Naive thymus-derived CD4-positive, alpha-beta T cell (primary cell): ENCODE results near the gene CA11. TPM values are rescaled to one million over a fixed set of nuclear protein-coding genes. Genes with fewer than 3 reads are reported as not detected.

Experiments used
- ATAC-seq: fragments of 150-1000 bp; cut with Tn5 transposase; 2 replicates; pipeline ENCODE4 v1.10.0; 2021; ENCODE audit warnings: mild to moderate bottlenecking, moderate library complexity
- CTCF ChIA-PET: fragments of 350-600 bp; sonication (Branson Sonifier 250); formaldehyde crosslinking; loops from one replicate; lab custom pipeline; 2021; ENCODE audit warnings: antibody characterized with exemption; lab: Charles Lee
- POLR2A ChIA-PET: fragments of 350-600 bp; sonication (Branson Sonifier 250); formaldehyde crosslinking; loops from one replicate; lab custom pipeline; 2021; ENCODE audit warnings: antibody characterized with exemption, inconsistent platforms; lab: Charles Lee
- DNase-seq, 9 donors: peaks; one replicate each; pipeline versions ENCODE4 v3.0.0 to v3.0.0-alpha.2; 2020 to 2022; ENCODE audit warnings: mixed read lengths in 1 of 9
- H3K27ac ChIP-seq: one replicate; pipeline ENCODE4 v1.7.0; 2013; ENCODE audit warnings: mild to moderate bottlenecking, low read depth, low read length, moderate library complexity
- H3K27me3 ChIP-seq, 2 donors: one replicate each; pipeline ENCODE4 v1.7.0; 2013; ENCODE audit warnings: low read length in 2 of 2, mild to moderate bottlenecking in 2 of 2, moderate library complexity in 2 of 2; ENCODE audit not compliant: control insufficient read depth in 2 of 2, insufficient read depth in 2 of 2
- H3K36me3 ChIP-seq, 3 experiments: 1 replicate in 2 of 3; 2 replicates in 1 of 3; pipeline ENCODE4 v1.7.0; 2013; ENCODE audit warnings: low read length in 3 of 3, mild to moderate bottlenecking in 3 of 3, moderate library complexity in 1 of 3; ENCODE audit not compliant: insufficient read depth in 3 of 3, control insufficient read depth in 2 of 3
- H3K4me1 ChIP-seq, 2 donors: one replicate each; pipeline ENCODE4 v1.7.0; 2013; ENCODE audit warnings: low read length in 2 of 2, mild to moderate bottlenecking in 2 of 2, moderate library complexity in 1 of 2; ENCODE audit not compliant: control insufficient read depth in 2 of 2, insufficient read depth in 2 of 2
- H3K4me3 ChIP-seq: 2 replicates; pipeline ENCODE4 v1.7.0; 2013; ENCODE audit warnings: mild to moderate bottlenecking, low read length
- H3K9me3 ChIP-seq, 3 experiments: 1 replicate in 2 of 3; 2 replicates in 1 of 3; pipeline ENCODE4 v1.7.0; 2013; ENCODE audit warnings: low read length in 3 of 3; ENCODE audit not compliant: control insufficient read depth in 2 of 3
- H3K27ac Mint-ChIP-seq, 9 donors: one replicate each; pipeline ENCODE4 v1.8.0; 2020 to 2022; ENCODE audit warnings: mixed read lengths in 9 of 9, mild to moderate bottlenecking in 8 of 9, moderate library complexity in 5 of 9, inconsistent platforms in 2 of 9
- H3K27me3 Mint-ChIP-seq, 5 donors: one replicate each; pipeline ENCODE4 v1.8.0; 2021 to 2022; ENCODE audit warnings: mixed read lengths in 5 of 5, mild to moderate bottlenecking in 1 of 5
- H3K36me3 Mint-ChIP-seq, 5 donors: one replicate each; pipeline ENCODE4 v1.8.0; 2020 to 2022; ENCODE audit warnings: mixed read lengths in 5 of 5, mild to moderate bottlenecking in 3 of 5, inconsistent platforms in 1 of 5
- H3K4me1 Mint-ChIP-seq, 7 donors: one replicate each; pipeline ENCODE4 v1.8.0; 2020 to 2022; ENCODE audit warnings: mixed read lengths in 7 of 7, mild to moderate bottlenecking in 3 of 7, inconsistent platforms in 1 of 7
- H3K4me3 Mint-ChIP-seq, 10 donors: one replicate each; pipeline ENCODE4 v1.8.0; 2020 to 2022; ENCODE audit warnings: mild to moderate bottlenecking in 10 of 10, mixed read lengths in 10 of 10, moderate library complexity in 6 of 10, inconsistent platforms in 2 of 10
- H3K9me3 Mint-ChIP-seq, 11 donors: one replicate each; pipeline ENCODE4 v1.8.0; 2020 to 2022; ENCODE audit warnings: mixed read lengths in 11 of 11, mild to moderate bottlenecking in 4 of 11, inconsistent platforms in 1 of 11, moderate library complexity in 1 of 11
- intact Hi-C, 2 donors: fragments of 100-400 bp; cut with micrococcal nuclease; formaldehyde crosslinking; loops; one replicate each; pipeline ENCODE4 v1.15.1; 2023
- polyA plus RNA-seq, 2 donors: library from polyadenylated mRNA; unstranded; fragments of 300-500 nt; fragmentation: Illumina TruSeq; gene quantifications; one replicate each; pipeline ENCODE4 v1.2.3, GENCODE V29; 2021
- total RNA-seq, 6 experiments: library from RNA in 5 of 6; stranded (reverse) in 5 of 6; gene quantifications; 1 replicate in 5 of 6; 2 replicates in 1 of 6; pipeline ENCODE4 v1.2.3 and lab custom pipeline; 2021 to 2026

The CA11 gene
- total and polyA plus RNA-seq, 7 experiments from 2014 or later = 6.3 to 20.5 (median 10.8) TPM

GRCh38 chr19:48665786-48666185, 19.8 kb upstream of the CA11 start:
- intact Hi-C loops = no loop called here
- ATAC-seq (no peak), DNase-seq (no peak)
- Histone ChIP-seq H3K4me3 (no peak overlapping the region), H3K4me1 (peaks cover 6 to 7% of the 10 kb centered on the region in 2 donors), H3K9me3 (no peaks in the 10 kb centered on the region), H3K27ac (no peak overlapping the region), H3K27me3 (no peaks in the 10 kb centered on the region), H3K36me3 (no peaks in the 10 kb centered on the region)
- no peaks in the 10 kb centered on the region for H3K27me3 Mint-ChIP-seq
- CTCF ChIA-PET = no interaction called here
- peaks cover 0 to 5% (median 0%) of the 10 kb centered on the region in 5 donors for H3K36me3 Mint-ChIP-seq
- H3K4me1 Mint-ChIP-seq = peaks cover 5 to 12% (median 6%) of the 10 kb centered on the region in 7 donors
- no peak overlapping the region for H3K4me3 Mint-ChIP-seq
- H3K9me3 Mint-ChIP-seq = peaks cover 0 to 11% (median 0%) of the 10 kb centered on the region in 11 donors
- no peak overlapping the region for H3K27ac Mint-ChIP-seq
- POLR2A ChIA-PET = no interaction called here

- Histone ChIP-seq H3K27me3 (no peaks in the 10 kb centered on the region), H3K9me3 (no peaks in the 10 kb centered on the region), H3K4me1 (peaks cover 6 to 9% of the 10 kb centered on the region in 2 donors), H3K4me3 (no peak overlapping the region), H3K36me3 (no peaks in the 10 kb centered on the region), H3K27ac (no peak overlapping the region)
- H3K27me3 Mint-ChIP-seq = no peaks in the 10 kb centered on the region
- POLR2A ChIA-PET = interaction anchor here (0.5 kb wide), 1 partner anchor 19 kb away, joined by 3 read pairs; no protein-coding TSS in a partner anchor
- no peak for ATAC-seq
- H3K36me3 Mint-ChIP-seq = peaks cover 0 to under 1% (median 0%) of the 10 kb centered on the region in 5 donors
- no peak overlapping the region for H3K4me3 Mint-ChIP-seq
- peaks cover 0 to 6% (median 0%) of the 10 kb centered on the region in 11 donors for H3K9me3 Mint-ChIP-seq
- DNase-seq = no peak
- H3K4me1 Mint-ChIP-seq = peaks cover 7 to 12% (median 8%) of the 10 kb centered on the region in 7 donors
- CTCF ChIA-PET = interaction anchor here (0.6 kb wide), 1 partner anchor 10 kb away, joined by 4 read pairs; no protein-coding TSS in a partner anchor
- H3K27ac Mint-ChIP-seq = no peak overlapping the region
- intact Hi-C loops = loop anchor here in 1 of 2 donors (5.0 kb wide), 1 partner anchor 73 kb away; no protein-coding TSS in a partner anchor
Measured at GRCh38 chr19:48664476-48664875, 18.5 kb upstream of the CA11 start.

GRCh38 chr19:48663667-48664066, 17.7 kb upstream of the CA11 start:
- no peaks in the 10 kb centered on the region for H3K9me3 ChIP-seq
- CTCF ChIA-PET = no interaction called here
- Mint-ChIP-seq H3K36me3 (no peaks in the 10 kb centered on the region), H3K4me3 (no peak overlapping the region), H3K4me1 (peaks cover 7 to 12% (median 10%) of the 10 kb centered on the region in 7 donors), H3K9me3 (peaks cover 0 to under 1% (median 0%) of the 10 kb centered on the region in 11 donors), H3K27ac (no peak overlapping the region), H3K27me3 (peaks cover 0 to 4% (median 0%) of the 10 kb centered on the region in 5 donors)
- no peak for DNase-seq
- peaks cover 6 to 9% of the 10 kb centered on the region in 2 donors for H3K4me1 ChIP-seq
- intact Hi-C loops = loop anchor here in 1 of 2 donors (5.0 kb wide), 1 partner anchor 74 kb away; no protein-coding TSS in a partner anchor
- H3K27ac ChIP-seq = no peak overlapping the region
- H3K4me3 ChIP-seq = no peak overlapping the region
- ATAC-seq = no peak
- POLR2A ChIA-PET = no interaction called here
- no peaks in the 10 kb centered on the region for H3K27me3 ChIP-seq
- no peaks in the 10 kb centered on the region for H3K36me3 ChIP-seq

- Histone ChIP-seq H3K36me3 (no peaks in the 10 kb centered on the region), H3K27me3 (no peaks in the 10 kb centered on the region), H3K4me3 (no peak overlapping the region), H3K4me1 (peaks cover 6 to 9% of the 10 kb centered on the region in 2 donors), H3K9me3 (no peaks in the 10 kb centered on the region), H3K27ac (no peak overlapping the region)
- Mint-ChIP-seq H3K4me3 (no peak overlapping the region), H3K36me3 (no peaks in the 10 kb centered on the region), H3K9me3 (no peaks in the 10 kb centered on the region), H3K4me1 (peaks cover 7 to 16% (median 10%) of the 10 kb centered on the region in 7 donors), H3K27ac (no peak overlapping the region), H3K27me3 (peaks cover 0 to 9% (median 0%) of the 10 kb centered on the region in 5 donors)
- no peak for DNase-seq
- intact Hi-C loops = loop anchor here (1.0 to 5.0 kb wide), 6 partner anchors 13 to 76 kb away; partner anchors contain the start of genes CA11 (in 1 of the 2), RPL18 (in 1 of the 2) and SPHK2 (in 1 of the 2)
- POLR2A ChIA-PET = interaction anchor here (0.6 to 1.3 kb wide), 5 partner anchors 16 to 39 kb away, joined by 3 to 4 read pairs (median 4); no protein-coding TSS in a partner anchor
- CTCF ChIA-PET = interaction anchor here (0.7 to 1.3 kb wide), 2 partner anchors 10 to 13 kb away, joined by 3 read pairs; no protein-coding TSS in a partner anchor
- no peak for ATAC-seq
Measured at GRCh38 chr19:48661711-48662090, 15.7 kb upstream of the CA11 start.

- Mint-ChIP-seq H3K9me3 (no peaks in the 10 kb centered on the region), H3K4me3 (peak overlapping the region; percentile 63 to 86 (median 80)), H3K27ac (peak overlapping the region; percentile 17 to 98 (median 94)), H3K4me1 (peaks cover 7 to 16% (median 10%) of the 10 kb centered on the region in 7 donors), H3K36me3 (no peaks in the 10 kb centered on the region), H3K27me3 (peaks cover 0 to 11% (median 0%) of the 10 kb centered on the region in 5 donors)
- H3K27me3 ChIP-seq = no peaks in the 10 kb centered on the region
- H3K27ac ChIP-seq = peak overlapping the region; percentile 72
- ATAC-seq (peak; percentile 95), DNase-seq (peak; percentile 51 to 90 (median 86))
- no peaks in the 10 kb centered on the region for H3K9me3 ChIP-seq
- no peaks in the 10 kb centered on the region for H3K36me3 ChIP-seq
- POLR2A ChIA-PET = interaction anchor here (0.6 to 1.3 kb wide), 5 partner anchors 16 to 39 kb away, joined by 3 to 4 read pairs (median 4); no protein-coding TSS in a partner anchor
- peaks cover 6 to 9% of the 10 kb centered on the region in 2 donors for H3K4me1 ChIP-seq
- peak overlapping the region; percentile 28 for H3K4me3 ChIP-seq
- intact Hi-C loops = loop anchor here (1.0 to 5.0 kb wide), 6 partner anchors 14 to 76 kb away; partner anchors contain the start of genes CA11 (in 2 of the 2), RPL18 (in 1 of the 2) and SPHK2 (in 1 of the 2)
- CTCF ChIA-PET = interaction anchor here (0.7 to 1.3 kb wide), 2 partner anchors 10 to 12 kb away, joined by 3 read pairs; no protein-coding TSS in a partner anchor
Measured at GRCh38 chr19:48660852-48661710, 15.1 kb upstream of the CA11 start.

- ChIA-PET POLR2A (interaction anchor here (0.8 kb wide), 1 partner anchor 40 kb away, joined by 4 read pairs; no protein-coding TSS in a partner anchor), CTCF (no interaction called here)
- Histone ChIP-seq H3K27ac (no peak overlapping the region), H3K27me3 (no peaks in the 10 kb centered on the region), H3K36me3 (no peaks in the 10 kb centered on the region), H3K4me1 (peaks cover 6 to 9% of the 10 kb centered on the region in 2 donors), H3K9me3 (no peaks in the 10 kb centered on the region), H3K4me3 (no peak overlapping the region)
- Mint-ChIP-seq H3K4me1 (peaks cover 7 to 19% (median 10%) of the 10 kb centered on the region in 7 donors), H3K4me3 (no peak overlapping the region), H3K36me3 (no peaks in the 10 kb centered on the region), H3K27me3 (peaks cover 0 to 11% (median 0%) of the 10 kb centered on the region in 5 donors), H3K9me3 (no peaks in the 10 kb centered on the region), H3K27ac (peak overlapping the region in 1 of 9 donors; percentile 22)
- intact Hi-C loops = loop anchor here (1.0 to 5.0 kb wide), 4 partner anchors 13 to 78 kb away; partner anchors contain the start of genes CA11 (in 1 of the 2), RPL18 (in 1 of the 2) and SPHK2 (in 1 of the 2)
- ATAC-seq = no peak
- no peak for DNase-seq
Measured at GRCh38 chr19:48659768-48660167, 13.8 kb upstream of the CA11 start.
